ENCODE results near the gene TSHZ2. TPM values are rescaled to one million over a fixed set of nuclear protein-coding genes. Genes with fewer than 3 reads are reported as not detected.

Gene TSHZ2
- total RNA-seq, 3 donors from 2014 or later = 31.7 to 106 (median 59.6) TPM

GRCh38 chr20:53175135-53175780 lies 203.1 kb downstream of the TSHZ2 start:
- no peaks in the 10 kb centered on the region for H3K36me3 ChIP-seq
- no peaks in the 10 kb centered on the region for H3K4me1 ChIP-seq
- TF ChIP-seq POLR2AphosphoS5 (IDR thresholded peaks at IDR 0.05) (no peak), POLR2A (IDR thresholded peaks at IDR 0.05) (no peak), CTCF (IDR thresholded peaks at IDR 0.05) (no peak)
- no peak overlapping the region for H3K4me3 ChIP-seq
- intact Hi-C loops (cut with DNase I; ENCODE audit: low total_unique reads) = no loop called here
- no peaks in the 10 kb centered on the region for H3K27me3 ChIP-seq
- no peaks in the 10 kb centered on the region for H3K9me3 ChIP-seq
- no peak for DNase-seq (ENCODE audit: low spot score in 2 of 2)
- H3K27ac ChIP-seq = no peak overlapping the region

- DNase-seq (ENCODE audit: low spot score in 2 of 2) = no peak
- Histone ChIP-seq H3K4me3 (no peak overlapping the region), H3K9me3 (no peaks in the 10 kb centered on the region), H3K36me3 (no peaks in the 10 kb centered on the region), H3K27ac (no peak overlapping the region), H3K27me3 (no peaks in the 10 kb centered on the region), H3K4me1 (no peaks in the 10 kb centered on the region)
- TF ChIP-seq POLR2A (IDR thresholded peaks at IDR 0.05) = no peak
- no peak for TF ChIP-seq CTCF (IDR thresholded peaks at IDR 0.05)
- no peak for TF ChIP-seq POLR2AphosphoS5 (IDR thresholded peaks at IDR 0.05)
- intact Hi-C loops (cut with DNase I; ENCODE audit: low total_unique reads) = no loop called here
Observed at GRCh38 chr20:53176134-53176533, 204.0 kb downstream of the TSHZ2 start.

- Histone ChIP-seq H3K4me1 (no peaks in the 10 kb centered on the region), H3K9me3 (no peaks in the 10 kb centered on the region), H3K4me3 (no peak overlapping the region), H3K27ac (no peak overlapping the region), H3K27me3 (no peaks in the 10 kb centered on the region), H3K36me3 (no peaks in the 10 kb centered on the region)
- no peak for DNase-seq (ENCODE audit: low spot score in 2 of 2)
- intact Hi-C loops (cut with DNase I; ENCODE audit: low total_unique reads) = no loop called here
- TF ChIP-seq POLR2AphosphoS5 (IDR thresholded peaks at IDR 0.05) (no peak), CTCF (IDR thresholded peaks at IDR 0.05) (no peak), POLR2A (IDR thresholded peaks at IDR 0.05) (no peak)
Observed at GRCh38 chr20:53177687-53178086, 205.5 kb downstream of the TSHZ2 start.

GRCh38 chr20:53179749-53180148 lies 207.6 kb downstream of the TSHZ2 start:
- no peak for TF ChIP-seq POLR2A (IDR thresholded peaks at IDR 0.05)
- no peak for TF ChIP-seq POLR2AphosphoS5 (IDR thresholded peaks at IDR 0.05)
- TF ChIP-seq CTCF (IDR thresholded peaks at IDR 0.05) = no peak
- Histone ChIP-seq H3K4me1 (no peaks in the 10 kb centered on the region), H3K4me3 (no peak overlapping the region), H3K27ac (no peak overlapping the region), H3K9me3 (no peaks in the 10 kb centered on the region), H3K36me3 (no peaks in the 10 kb centered on the region), H3K27me3 (no peaks in the 10 kb centered on the region)
- intact Hi-C loops (cut with DNase I; ENCODE audit: low total_unique reads) = no loop called here
- DNase-seq (ENCODE audit: low spot score in 2 of 2) = no peak

GRCh38 chr20:53180928-53181362 lies 208.8 kb downstream of the TSHZ2 start:
- Histone ChIP-seq H3K4me1 (no peaks in the 10 kb centered on the region), H3K27me3 (no peaks in the 10 kb centered on the region), H3K4me3 (no peak overlapping the region), H3K9me3 (no peaks in the 10 kb centered on the region), H3K27ac (no peak overlapping the region), H3K36me3 (no peaks in the 10 kb centered on the region)
- intact Hi-C loops (cut with DNase I; ENCODE audit: low total_unique reads) = no loop called here
- no peak for DNase-seq (ENCODE audit: low spot score in 2 of 2)
- no peak for TF ChIP-seq POLR2AphosphoS5 (IDR thresholded peaks at IDR 0.05)
- TF ChIP-seq CTCF (IDR thresholded peaks at IDR 0.05) = no peak
- no peak for TF ChIP-seq POLR2A (IDR thresholded peaks at IDR 0.05)

Data from breast epithelium (tissue), 4 donors.